ENCODE measurements around the gene CASS4. TPM values are rescaled to one million over a fixed set of nuclear protein-coding genes. Genes with fewer than 3 reads are reported as not detected.

CASS4 gene
- total and polyA plus RNA-seq, 9 of the 15 experiments (the other 6 are each of a cell fraction or from before 2014, with no cell fraction given) = 8.1 to 53.8 (median 26.7) TPM

DNA sequence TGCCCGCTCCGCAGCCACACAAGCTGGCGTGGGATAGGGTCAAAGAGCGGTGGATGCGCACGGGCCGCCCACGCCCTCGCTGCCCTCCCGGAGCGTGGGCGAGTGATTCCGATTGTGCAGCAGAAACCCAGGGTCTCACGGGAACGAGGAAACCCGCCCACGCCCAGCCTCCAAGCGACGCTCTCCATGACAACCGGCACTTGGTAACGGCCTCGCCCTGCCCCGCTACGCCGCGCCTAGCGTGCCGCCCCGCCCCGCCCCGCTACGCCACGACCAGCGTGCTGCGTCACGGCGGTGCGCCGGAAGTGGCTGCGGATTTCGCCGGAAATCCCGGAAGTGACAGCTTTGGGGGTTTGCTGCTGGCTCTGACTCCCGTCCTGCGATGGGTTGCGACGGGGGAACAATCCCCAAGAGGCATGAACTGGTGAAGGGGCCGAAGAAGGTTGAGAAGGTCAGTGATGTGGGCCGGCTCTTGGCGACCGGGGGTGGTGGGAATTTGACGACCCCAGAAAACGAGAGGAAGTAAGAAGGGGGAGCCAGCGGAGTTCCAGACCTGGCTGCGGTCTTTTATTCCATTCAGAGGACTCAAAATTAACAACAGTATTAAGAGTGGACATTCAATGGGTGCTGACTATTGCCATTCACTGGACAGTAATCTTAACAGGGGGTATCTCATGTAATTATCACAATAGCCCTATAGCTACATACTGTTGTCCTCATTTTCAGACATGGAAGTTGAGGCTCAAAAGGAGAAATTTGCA, 56.4 kb downstream of the CASS4 start, which contains the start of gene RTF2 (continued):
- TF ChIP-seq E2F1 (CRISPR knock-in tag; IDR thresholded peaks at IDR 0.05) = peak; percentile 58; the same call in 1 of the 2 replicates
- TF ChIP-seq KAT7 (CRISPR knock-in tag; IDR thresholded peaks at IDR 0.05; ENCODE audit: borderline replicate concordance) = 0 out of 2 replicates have a peak, but pooled peaks have one; percentile 47
- TF ChIP-seq ZNF324 (CRISPR knock-in tag; IDR thresholded peaks at IDR 0.05) = no peak
- TF ChIP-seq CXXC5 (CRISPR knock-in tag; IDR thresholded peaks at IDR 0.05) = peak; percentile 97
- TF ChIP-seq TAF9B (IDR thresholded peaks at IDR 0.05; ENCODE audit: partially characterized antibody) = no peak
- peak; percentile 89 for TF ChIP-seq CTBP1 (IDR thresholded peaks at IDR 0.05; ENCODE audit: borderline replicate concordance)
- no peak for TF ChIP-seq ZBTB8A (IDR thresholded peaks at IDR 0.05; ENCODE audit: partially characterized antibody)
- no peak for TF ChIP-seq RBM34 (IDR thresholded peaks at IDR 0.05; ENCODE audit: borderline replicate concordance, insufficient read depth, low read length)
- TF ChIP-seq EP400 (IDR thresholded peaks at IDR 0.05) = peak; percentile 75; the same call in 1 of the 2 replicates
- TF ChIP-seq EWSR1 (IDR thresholded peaks at IDR 0.05; ENCODE audit: borderline replicate concordance, low read depth, partially characterized antibody) = no peak
- peak; percentile 45; the same call in 1 of the 2 replicates for TF ChIP-seq RNF2 (IDR thresholded peaks at IDR 0.05)
- no peak for TF ChIP-seq NCOA2 (IDR thresholded peaks at IDR 0.05; ENCODE audit: partially characterized antibody in 2 of 2)
- no peak for TF ChIP-seq NR0B1 (IDR thresholded peaks at IDR 0.05; ENCODE audit: partially characterized antibody)
- no peak for TF ChIP-seq NFIX (CRISPR knock-in tag; IDR thresholded peaks at IDR 0.05; ENCODE audit: low read depth)
- peak; percentile 75 for TF ChIP-seq PKNOX1 (IDR thresholded peaks at IDR 0.05)
- no peak for TF ChIP-seq HDAC2 (IDR thresholded peaks at IDR 0.05)
- TF ChIP-seq POLR2B (IDR thresholded peaks at IDR 0.05; ENCODE audit: low read depth, partially characterized antibody) = peak; percentile 67
- no peak for TF ChIP-seq LARP7 (IDR thresholded peaks at IDR 0.05)
- no peak for TF ChIP-seq TCFL5 (CRISPR knock-in tag; conservative IDR thresholded peaks at IDR 0.05)
- TF ChIP-seq ZNF124 (CRISPR knock-in tag; IDR thresholded peaks at IDR 0.05) = no peak
- TF ChIP-seq ARHGAP35 (IDR thresholded peaks at IDR 0.05; ENCODE audit: partially characterized antibody) = no peak
- TF ChIP-seq PRPF4 (IDR thresholded peaks at IDR 0.05; ENCODE audit: insufficient read depth, low read depth, low read length, poor library complexity, severe bottlenecking) = no peak
- peak; percentile 91 for TF ChIP-seq CCNT2 (IDR thresholded peaks at IDR 0.05; ENCODE audit: borderline replicate concordance, extremely low read depth, insufficient read length, low read depth, low read length)
- no peak for TF ChIP-seq E2F5 (CRISPR knock-in tag; IDR thresholded peaks at IDR 0.05)
- no peak for TF ChIP-seq ZNF3 (CRISPR knock-in tag; IDR thresholded peaks at IDR 0.05)
- TF ChIP-seq BHLHE40 (IDR thresholded peaks at IDR 0.05; ENCODE audit: low read length) = peak; percentile 70
